ENCODE results near the gene TEX53.

The TEX53 gene

DNA sequence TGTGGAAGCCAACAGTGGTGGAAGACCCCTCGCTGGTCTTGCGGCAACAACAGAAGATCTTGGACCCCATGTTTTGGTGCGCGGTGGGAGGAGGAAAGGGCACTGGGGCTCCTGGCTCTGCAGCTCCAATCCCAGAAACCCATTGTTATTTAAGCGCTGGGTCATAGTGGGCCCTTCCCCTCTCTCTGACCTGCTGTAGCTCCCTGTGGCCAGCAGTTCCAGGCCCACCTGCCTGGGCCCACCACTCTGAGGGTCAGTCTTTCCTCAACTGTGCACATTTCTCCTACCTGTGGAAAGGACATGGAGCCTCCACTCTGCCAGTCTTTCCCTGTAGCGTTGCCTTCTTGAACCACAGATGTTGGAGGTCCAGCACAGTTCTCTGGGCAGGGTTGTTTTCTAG lies at the start of gene TEX53:
Gene TEX53, minus strand, starts transcription at position 101 of the 400 bp plus-strand sequence. Its CDS starts 31 bp downstream, at position 70.
- DNase-seq (ENCODE audit: low spot score), result no peak

DNA sequence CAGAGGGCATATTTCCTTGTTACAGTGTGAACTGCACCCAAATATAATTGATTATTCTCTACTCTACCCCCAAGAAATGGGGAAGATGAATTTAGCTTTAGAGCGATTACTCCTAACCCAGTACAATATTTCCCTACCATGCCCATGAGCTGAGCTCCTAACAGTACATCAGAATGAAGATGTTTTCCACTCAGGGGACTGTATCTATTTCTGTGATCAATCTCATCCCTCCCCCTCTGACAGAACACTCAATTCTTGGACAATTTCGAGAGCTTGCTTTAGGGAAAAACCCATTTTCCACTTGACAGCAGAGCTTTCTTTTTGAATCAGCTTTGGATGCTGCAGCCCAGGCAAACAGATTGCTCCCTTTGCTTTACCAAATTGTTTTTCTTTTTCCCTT lies 49.1 kb upstream of the TEX53 start:
- no peak for DNase-seq (ENCODE audit: low spot score)

DNA sequence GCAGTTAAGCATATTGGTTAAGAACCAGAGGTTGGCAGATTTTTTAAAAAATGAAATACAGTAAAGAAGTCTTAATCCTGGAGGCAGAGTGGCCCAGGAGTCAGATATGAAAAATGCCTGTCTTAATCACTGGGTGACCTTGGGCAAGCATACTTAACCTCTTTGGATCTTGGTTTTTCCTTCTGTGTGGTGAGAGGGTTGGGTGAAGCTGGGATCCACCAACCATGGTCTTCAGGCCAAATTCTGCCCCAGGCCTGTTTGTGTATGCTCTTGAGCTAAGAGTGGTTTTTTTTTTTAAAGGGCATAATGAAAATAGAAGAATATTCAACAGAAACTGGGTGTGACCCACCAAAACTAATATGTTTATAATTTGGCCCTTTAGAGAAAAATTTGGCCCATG lies 44.4 kb upstream of the TEX53 start:
- no peak for DNase-seq (ENCODE audit: low spot score)

DNA sequence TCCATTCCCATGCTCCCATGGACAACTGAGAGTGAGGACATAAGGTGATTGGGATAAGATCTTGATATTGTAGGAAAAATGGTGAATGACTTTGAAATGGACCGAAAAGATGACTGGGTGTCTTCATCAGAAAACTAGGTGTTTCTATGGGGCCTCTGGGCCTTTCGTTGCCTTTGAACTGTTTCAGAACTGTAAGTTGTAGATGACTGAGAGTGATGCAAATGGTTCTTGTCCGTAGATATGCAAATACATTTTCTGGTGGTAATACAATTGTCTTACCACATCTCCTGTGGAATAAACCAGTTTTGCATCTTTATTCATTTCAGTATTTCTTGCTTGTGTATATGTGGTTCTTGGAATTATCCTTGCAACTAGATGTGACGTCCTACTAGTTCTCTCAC lies 40.3 kb upstream of the TEX53 start:
- no peak for DNase-seq (ENCODE audit: low spot score)

DNA sequence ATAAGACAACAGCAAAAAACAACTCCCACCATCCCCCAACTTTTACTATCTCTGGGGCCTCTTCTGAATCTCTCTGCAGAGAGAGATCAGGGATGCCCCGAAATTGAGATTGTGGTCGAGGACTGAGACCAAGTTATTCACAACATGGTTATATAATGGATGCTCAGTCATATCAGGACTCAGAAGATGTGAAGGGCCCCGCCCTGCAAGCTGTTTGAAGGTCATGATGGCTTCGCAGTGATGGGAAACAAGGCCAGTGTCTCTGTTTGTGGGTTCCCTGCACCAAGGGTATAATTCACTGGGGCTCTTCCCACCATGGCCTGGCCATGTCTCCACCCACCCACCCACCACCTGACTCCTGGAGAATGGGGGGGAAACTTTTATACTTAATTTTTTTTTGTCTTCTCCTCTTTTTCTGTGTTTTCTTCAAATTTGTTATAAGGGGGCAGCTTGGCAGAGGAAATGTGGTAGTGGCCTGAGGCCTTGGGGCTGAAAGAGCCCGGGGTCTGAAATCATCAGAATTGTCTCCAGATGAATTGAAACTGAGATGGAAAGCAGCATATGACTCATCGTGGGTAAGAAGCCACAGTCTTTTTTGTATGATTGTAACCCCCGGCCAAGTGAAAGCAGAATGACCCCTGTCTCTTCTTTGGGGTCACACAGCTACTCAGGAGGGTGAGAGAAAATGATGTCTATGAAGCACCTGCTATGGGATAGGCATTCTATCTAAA lies 39.4 kb upstream of the TEX53 start:
- no peak for DNase-seq (ENCODE audit: low spot score)

DNA sequence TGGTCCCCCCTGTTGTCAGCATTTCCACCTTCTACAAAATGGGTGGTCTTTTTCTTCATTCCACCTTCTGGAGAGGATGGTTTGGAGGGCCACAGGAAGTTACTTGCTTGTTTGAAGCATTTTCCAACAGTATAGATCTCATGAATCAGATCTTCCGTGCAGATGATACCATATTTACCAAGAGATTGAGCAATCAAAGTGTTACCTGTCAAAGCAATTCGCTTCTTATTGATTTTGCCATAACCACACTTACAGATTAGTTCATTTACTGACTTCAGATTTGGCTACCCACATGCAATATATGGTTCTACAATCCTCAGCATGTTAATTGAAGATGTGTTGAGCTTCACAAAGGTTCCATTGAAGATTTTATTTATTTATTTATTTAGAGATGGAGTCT lies 38.3 kb upstream of the TEX53 start:
- no peak for DNase-seq (ENCODE audit: low spot score)

DNA sequence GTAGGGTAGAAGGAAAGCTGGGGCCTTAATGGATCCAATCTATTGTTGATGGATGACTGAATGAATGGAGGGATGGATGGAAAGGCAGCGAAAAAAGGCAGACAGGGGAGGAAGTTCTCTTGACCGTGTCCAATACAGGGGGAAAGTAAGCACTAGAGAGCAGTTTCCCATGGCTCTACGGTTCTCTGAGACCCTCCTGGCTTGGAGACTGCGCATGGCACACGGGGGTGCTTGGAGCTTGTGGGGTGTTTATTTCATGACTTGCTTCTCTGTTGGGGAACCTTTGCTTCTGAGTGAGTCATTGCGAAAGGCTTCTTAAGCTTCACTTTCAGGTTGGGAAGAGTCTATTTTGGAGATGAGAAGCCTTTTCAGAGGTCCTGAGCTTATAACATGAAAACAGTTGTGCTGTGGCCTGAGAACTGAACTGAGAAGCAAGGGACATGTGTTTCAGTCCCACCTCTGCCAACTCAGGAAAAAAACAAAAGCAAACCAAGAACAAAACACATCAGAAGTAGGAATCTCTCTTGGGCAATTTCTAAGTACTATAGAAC lies 37.2 kb upstream of the TEX53 start:
- DNase-seq (ENCODE audit: low spot score), result no peak

DNA sequence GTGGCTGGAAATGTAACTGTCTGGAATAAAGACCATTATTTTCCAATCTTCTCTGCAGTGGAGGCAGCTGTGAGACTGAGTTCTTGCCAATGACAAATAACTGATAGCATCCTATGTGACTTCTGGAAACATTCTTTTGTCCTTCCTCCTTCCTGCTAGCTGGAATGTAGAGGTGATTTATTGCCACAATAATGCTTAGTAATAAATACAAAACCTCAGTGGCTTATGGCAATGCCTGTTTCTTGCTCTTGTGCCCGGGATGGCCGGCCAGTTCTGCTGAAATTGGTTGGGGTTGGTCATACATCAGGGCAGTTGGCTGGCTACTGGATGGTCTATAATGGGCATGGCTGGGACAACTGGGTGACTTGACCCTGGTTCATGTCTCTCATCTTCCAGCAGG lies 36.5 kb upstream of the TEX53 start:
- no peak for DNase-seq (ENCODE audit: low spot score)

DNA sequence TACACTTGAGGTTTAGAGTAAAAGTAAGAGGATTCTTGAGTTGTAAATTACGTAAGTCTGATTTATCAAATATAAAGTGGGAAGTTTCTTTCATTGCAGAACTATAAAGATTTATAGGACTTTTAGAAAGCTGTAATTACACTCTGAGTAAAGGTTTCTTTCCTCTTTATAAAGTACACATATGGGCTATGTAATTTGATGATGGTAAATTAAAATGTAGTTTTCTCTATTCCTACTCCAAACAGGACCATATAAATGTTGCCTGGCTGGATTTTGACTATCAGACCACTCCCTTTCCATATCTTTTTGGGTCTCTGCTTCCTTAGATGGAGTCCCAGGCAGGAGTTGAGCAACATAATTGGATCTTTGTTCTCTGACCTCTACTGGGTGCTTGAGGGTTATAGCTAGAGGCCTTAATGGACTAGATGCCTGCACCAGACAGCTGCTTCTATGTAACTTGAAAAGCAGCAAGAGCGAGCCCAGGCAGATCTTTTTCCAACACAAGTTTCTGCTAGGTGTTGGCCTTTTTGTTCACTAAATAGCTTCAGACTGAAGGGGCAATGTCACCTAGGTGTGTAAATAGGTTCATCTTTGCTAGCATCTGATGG lies 35.7 kb upstream of the TEX53 start:
- no peak for DNase-seq (ENCODE audit: low spot score)

DNA sequence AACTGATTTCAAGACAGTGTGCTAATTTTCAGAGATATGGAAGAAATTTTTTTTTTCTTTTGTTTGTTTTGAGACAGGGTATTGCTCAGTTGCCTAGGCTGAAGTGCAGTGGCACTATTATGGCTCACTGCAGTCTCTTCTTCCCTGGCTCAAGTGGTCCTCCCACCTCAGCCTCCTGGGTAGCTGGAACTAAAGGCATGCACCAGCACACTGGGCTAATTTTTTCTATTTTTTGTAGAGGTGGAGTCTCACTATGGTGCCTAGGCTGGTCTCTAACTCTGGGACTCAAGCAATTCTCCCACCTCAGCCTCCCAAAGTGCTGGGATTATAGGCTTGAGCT lies 34.3 kb upstream of the TEX53 start:
- no peak for DNase-seq (ENCODE audit: low spot score)

DNA sequence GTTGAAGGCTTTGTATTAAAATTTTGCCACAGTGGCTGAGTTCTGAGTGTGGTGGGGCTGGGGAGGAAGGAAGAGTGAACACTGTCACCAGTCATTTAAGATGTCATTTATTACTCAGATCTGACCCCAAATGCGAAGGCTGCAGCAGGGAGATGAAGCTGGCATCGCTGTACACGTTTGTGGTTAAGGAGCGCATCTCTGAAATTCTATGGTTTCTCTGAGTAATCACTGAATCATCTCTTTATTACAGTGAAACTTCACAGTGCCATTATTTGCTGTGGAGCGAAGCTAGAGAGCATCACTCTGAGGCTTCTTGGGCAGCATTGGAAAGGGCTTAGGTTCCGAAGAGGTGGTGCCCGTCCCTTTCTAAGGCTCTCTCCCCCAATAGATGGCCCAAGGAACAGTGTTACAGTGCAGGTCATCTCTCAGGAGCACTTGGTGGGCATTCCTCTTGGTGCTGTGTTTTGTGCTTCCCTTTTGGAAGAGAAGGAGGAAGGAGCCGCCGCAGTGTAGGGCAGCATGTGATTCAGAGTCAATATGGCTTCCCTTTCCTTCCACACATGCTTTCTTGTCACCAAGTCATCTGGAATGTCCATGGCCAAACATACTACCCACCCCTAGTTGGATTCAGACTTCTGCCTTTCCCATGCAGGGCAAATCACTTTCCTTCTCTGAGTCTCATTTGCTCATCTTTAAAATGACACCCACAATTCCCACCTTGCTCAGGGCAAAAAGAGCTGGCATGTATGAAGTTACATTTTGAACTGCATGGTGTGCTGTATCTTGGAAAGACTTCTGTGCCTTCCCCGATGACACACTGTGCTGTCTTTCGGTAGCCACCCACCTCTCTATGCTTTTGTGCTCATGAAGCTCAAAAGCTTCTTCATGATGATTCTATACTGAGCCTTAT lies 33.7 kb upstream of the TEX53 start:
- no peak for DNase-seq (ENCODE audit: low spot score)

DNA sequence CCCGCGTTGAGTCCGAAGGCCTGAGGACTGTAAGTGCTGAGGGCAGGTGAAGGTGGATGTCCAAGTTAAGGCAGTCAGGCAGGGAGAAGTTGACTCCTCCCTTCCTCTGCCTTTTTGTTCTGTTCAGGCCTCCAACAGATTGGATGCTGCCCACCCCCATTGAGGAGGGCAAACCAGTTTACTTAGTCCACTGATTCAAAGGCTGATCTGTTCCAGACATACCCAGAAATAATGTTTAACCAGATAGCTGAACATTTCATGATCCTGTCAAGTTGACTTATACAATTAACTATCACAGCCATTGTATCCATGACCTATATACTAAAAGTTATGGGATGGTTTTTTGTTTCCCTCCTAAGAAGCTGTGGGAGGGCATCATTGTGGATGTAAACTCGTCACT lies 32.7 kb upstream of the TEX53 start:
- no peak for DNase-seq (ENCODE audit: low spot score)

DNA sequence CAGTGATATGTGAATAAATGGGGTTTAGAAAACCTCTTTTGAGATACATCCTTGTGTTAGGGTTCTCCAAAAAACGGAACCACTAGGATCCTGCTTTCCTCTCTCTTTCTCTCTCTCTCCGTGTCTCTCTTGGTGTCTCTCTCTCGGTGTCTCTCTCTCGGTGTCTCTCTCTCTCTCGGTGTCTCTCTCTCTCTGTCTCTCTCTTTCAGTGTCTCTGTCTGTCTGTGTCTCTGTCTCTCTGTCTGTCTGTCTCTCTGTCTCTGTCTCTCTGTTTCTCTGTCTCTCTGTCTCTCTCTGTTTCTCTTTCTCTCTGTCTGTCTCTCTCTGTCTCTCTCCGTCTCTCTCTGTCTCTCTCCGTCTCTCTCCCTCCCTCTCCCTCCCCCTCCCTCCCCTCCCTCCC lies 32.2 kb upstream of the TEX53 start:
- DNase-seq (ENCODE audit: low spot score), result no peak

DNA sequence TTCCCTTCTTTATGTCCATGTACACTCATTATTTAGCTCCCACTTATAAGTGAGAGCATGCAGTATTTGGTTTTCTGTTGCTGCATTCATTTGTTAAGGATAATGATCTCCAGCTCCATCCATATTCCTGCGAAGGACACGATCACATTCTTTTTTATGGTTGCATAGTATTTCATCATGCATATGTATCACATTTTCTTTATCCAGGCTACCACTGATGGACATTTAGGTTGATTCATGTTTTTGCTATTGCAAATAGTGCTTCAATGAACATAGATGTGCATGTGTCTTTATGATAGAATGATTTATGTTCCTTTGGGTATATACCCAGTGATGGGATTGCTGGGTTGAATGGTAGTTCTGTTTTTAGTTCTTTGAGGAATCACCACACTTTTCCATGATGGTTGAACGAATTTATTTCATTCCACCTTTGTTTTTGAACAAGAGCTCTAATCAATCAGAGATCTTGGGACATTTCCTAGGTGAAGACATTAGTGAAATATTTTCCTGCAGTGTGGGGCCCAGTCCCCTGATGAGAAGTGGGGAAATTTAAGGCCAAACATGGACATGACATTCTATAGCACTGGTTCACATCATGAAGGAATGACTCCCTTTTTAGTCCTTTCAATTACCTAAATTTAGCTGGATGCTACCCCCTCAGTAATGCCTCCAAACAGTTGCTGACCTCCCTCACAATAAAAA lies 31.5 kb upstream of the TEX53 start:
- DNase-seq (ENCODE audit: low spot score), result no peak

DNA sequence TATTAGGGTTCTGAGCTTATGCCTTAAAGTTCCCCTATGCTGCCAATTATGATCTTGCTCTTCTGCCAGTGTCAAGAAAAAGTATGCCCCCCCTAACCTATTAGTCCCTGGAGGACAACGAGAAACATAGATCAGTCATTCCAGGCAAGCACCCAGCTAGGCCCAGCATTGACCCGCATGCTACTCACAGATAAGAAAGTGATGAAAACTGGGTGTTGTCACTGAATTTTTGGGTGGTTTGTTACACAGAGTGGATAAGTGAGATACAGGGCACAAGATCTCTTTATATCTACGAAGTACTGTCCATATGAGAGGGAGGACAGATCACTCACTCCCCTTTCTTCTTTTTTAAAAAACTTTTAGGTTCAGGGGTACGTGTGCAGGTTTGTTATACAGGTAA lies 30.8 kb upstream of the TEX53 start:
- no peak for DNase-seq (ENCODE audit: low spot score)

DNA sequence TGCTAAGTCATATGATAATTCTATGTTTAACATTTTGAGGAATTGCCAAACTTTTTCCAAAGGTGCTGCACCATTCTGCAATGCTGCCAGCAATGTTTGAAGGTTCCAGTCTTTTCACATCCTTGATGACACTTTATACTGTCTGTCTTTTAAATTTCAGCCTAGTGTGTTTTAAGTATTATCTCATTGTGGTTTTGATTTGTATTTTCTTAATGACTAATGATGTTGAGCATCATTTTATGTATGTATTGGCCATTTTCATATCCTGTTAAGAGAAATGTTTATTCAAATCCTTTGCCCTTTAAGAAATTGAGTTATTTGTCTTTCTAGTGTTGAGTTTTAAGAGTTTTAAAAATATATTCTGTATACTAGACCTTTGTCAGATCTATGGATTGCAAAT lies 29.4 kb upstream of the TEX53 start:
- DNase-seq (ENCODE audit: low spot score), result no peak

DNA sequence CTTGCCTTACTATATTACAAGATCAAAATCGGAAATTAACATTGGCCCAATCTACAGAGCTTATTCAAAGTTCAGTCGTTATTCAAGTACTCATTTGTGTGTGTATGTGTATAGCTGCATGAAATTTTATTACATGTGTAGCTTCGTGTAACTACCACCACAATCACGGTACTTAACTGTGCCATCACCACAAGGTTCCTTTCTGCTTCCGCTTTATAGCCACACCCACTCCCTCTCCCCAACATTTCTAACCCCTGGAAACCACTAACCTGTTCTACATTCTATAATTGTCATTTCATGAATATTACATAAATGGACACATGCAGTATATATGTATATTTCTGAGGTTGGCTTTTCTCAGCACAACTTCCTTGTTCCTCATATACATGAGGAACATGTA lies 28.3 kb upstream of the TEX53 start:
- DNase-seq (ENCODE audit: low spot score), result no peak

DNA sequence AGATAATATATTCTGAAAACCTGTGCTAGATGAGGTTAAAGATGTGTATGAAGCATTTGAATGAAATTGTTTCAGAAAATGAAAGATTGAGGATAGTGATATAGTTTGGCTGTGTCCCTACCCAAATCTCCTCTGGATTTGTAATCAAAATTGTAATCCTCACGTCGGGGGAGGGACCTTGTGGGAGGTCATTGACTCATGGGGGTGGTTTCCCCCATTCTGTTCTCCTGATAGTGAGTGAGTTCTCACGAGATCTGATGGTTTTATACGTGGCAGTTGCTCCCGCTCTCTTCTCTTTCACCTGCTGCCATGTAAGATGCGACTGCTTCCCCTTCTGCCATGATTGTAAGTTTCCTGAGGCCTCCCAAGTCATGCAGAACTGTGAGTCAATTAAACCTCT lies 26.4 kb upstream of the TEX53 start:
- no peak for DNase-seq (ENCODE audit: low spot score)

DNA sequence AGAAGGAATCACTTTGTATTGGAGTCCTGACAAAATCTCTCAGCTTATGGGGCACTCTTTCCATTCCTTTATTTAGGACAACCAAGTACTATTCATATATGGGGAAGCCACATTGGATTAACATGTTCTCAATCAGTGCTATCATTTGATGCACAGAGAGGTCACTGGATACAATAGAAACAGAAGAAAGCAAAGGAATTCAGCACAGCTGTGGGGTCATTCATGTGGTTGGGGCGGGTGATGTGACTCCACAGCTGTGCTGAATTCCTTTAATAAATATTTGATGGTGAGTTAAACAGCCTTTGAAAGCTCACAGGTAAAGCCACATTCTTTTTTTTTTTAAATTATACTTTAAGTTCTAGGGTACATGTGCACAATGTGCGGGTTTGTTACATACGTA lies 25.2 kb upstream of the TEX53 start:
- DNase-seq (ENCODE audit: low spot score), result no peak

DNA sequence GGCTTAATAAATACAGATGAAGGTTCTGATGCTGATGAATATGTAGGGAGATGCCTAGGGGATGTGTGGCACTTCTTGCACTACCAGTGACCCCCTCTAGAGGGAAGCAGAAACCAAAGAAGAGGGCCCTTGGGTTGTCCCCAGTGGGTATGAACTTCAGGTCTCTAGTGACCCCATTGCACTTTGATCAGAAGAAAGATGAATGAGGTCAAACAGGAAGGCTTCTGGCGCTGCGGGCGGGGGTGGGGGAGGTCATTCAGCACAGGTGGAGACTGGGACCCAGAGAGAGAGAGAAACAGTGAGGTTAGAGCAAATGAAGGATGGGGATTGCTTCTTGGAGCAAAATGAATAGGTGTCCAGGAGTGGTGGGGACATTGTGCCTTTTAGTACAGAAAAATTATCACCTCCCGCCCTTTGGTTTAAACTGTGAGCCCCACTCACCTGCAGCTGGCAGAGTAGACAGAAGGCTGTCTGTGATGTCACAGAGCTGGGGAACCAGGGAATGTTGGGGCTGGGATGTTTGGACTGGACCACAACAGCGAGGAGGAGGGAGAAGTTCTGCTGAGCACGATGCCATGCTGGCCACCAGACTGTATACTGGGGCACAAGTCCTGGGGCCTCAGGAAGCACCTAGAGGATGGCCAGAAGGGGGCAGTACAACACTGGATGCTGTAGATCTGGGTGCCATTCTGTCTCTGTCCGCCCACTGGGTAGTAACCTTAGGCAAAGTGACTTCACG lies 24.2 kb upstream of the TEX53 start, which contains the start of gene TEX48:
Gene TEX48, minus strand, starts transcription at position 599 of the 739 bp plus-strand sequence. CDS start 10,469 bp downstream, outside the sequence.
- peak; percentile 52 for DNase-seq (ENCODE audit: low spot score)

DNA sequence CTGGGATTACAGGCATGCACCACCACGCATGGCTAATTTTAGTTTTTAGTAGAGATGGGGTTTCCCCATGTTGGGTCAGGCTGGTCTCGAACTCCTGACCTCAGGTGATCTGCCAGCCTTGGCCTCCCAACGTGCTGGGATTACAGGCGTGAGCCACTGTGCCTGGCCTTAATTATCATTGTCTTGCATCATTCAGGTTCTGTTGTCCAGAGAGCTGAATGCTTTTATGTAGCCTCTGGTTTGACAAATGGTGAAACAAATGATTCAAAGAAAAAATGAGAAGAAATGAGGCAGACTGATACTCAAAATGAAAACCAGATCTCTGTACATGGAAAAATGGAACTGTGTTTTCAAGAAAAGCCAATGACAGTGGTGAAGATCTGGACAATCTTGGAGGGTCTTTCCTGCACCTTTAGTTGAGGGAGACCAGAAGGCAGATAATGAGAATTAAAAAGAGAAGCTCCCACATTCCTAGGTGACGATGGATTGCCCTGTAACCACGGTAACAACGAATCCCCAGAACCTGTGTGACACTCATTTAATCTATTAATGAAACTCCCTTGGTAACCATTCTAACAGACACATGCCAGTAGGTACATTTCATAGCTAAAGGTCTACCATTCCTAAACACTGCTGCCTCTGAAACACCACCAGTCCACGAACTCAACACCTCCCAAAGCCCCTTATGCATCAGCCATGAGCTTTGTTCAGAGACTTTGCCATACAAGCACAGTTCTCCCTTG lies 22.8 kb upstream of the TEX53 start:
- DNase-seq (ENCODE audit: low spot score), result no peak
